Measurements from ENCODE around the gene EAPP.

Gene EAPP

GRCh38 chr14:34466691-34467090, 72.8 kb downstream of the EAPP start:
- TF ChIP-seq CTCF (conservative IDR thresholded peaks at IDR 0.05; ENCODE audit: low read depth, low read length): no peak
- H4K20me1 ChIP-seq (ENCODE audit: insufficient read depth): no peaks in the 10 kb centered on the region
- H3K27ac ChIP-seq: no peak overlapping the region
- H3K4me1 ChIP-seq (ENCODE audit: low read depth, poor library complexity, severe bottlenecking): peaks cover 12% of the 10 kb centered on the region
- H3K4me2 ChIP-seq: no peak overlapping the region
- no peak overlapping the region for H3K4me3 ChIP-seq (IDR thresholded peaks at IDR 0.05; ENCODE audit: insufficient read depth, low read depth, low read length)
- H3K36me3 ChIP-seq (ENCODE audit: insufficient read depth): no peaks in the 10 kb centered on the region
- H3K79me2 ChIP-seq (ENCODE audit: insufficient read depth, low read depth): no peaks in the 10 kb centered on the region; the same call in 1 of the 2 replicates
- no peaks in the 10 kb centered on the region for H3K27me3 ChIP-seq (ENCODE audit: insufficient read depth, low read depth)
- H2AFZ ChIP-seq (ENCODE audit: low read depth): no peak overlapping the region
- H3K9ac ChIP-seq: no peak overlapping the region
